NCI-H526 treated with DMSO at 0.1 percent for 48 hours (cell line): ENCODE results near the gene CCDC137.
"Not testable (repeated sequence)": the region's sequence is repeated elsewhere in the genome, so short reads cannot be mapped to it uniquely, and the experiment has no call there.

Source experiments
- DNase-seq: peaks from one replicate; lab custom pipeline; 2025; lab: John Stamatoyannopoulos, UW

CCDC137 gene

GRCh38 chr17:81666342-81667191, at the start of gene CCDC137, which contains the start of gene OXLD1:
CCDC137 (plus strand) TSS chr17:81666737; CDS start chr17:81666767, 30 bp downstream.
OXLD1 (minus strand) TSS chr17:81666605; CDS start chr17:81666577, 28 bp downstream.
- DNase-seq = peak; percentile 83

- no peak for DNase-seq
Measured at GRCh38 chr17:81616877-81617276, 49.7 kb upstream of the CCDC137 start.

- DNase-seq = not testable (repeated sequence)
Measured at GRCh38 chr17:81618307-81618706, 48.2 kb upstream of the CCDC137 start.

GRCh38 chr17:81621494-81622130, 44.9 kb upstream of the CCDC137 start:
- no peak for DNase-seq

GRCh38 chr17:81630274-81630673, 36.3 kb upstream of the CCDC137 start:
- DNase-seq = no peak

GRCh38 chr17:81631482-81631881, 35.1 kb upstream of the CCDC137 start:
- no peak for DNase-seq

GRCh38 chr17:81635431-81635830, 31.1 kb upstream of the CCDC137 start:
- no peak for DNase-seq

- no peak for DNase-seq
Measured at GRCh38 chr17:81635973-81636504, 30.5 kb upstream of the CCDC137 start.

GRCh38 chr17:81636505-81637288, 29.8 kb upstream of the CCDC137 start, which contains the start of the genes NPLOC4 and TSPAN10:
NPLOC4 (minus strand) TSS chr17:81637112; CDS start chr17:81636930, 182 bp downstream.
TSPAN10 (plus strand) TSS chr17:81637196; CDS start chr17:81642413, 5,217 bp downstream.
- DNase-seq = peak; percentile 53

- no peak for DNase-seq
Measured at GRCh38 chr17:81638683-81639082, 27.9 kb upstream of the CCDC137 start.

GRCh38 chr17:81640011-81640410, 26.5 kb upstream of the CCDC137 start:
- DNase-seq = no peak

- DNase-seq = no peak
Measured at GRCh38 chr17:81641825-81642489, 24.6 kb upstream of the CCDC137 start.

- DNase-seq = no peak
Measured at GRCh38 chr17:81644496-81644895, 22.0 kb upstream of the CCDC137 start.

GRCh38 chr17:81644976-81645952, 21.3 kb upstream of the CCDC137 start:
- no peak for DNase-seq

- DNase-seq = no peak
Measured at GRCh38 chr17:81646869-81647600, 19.5 kb upstream of the CCDC137 start.

- DNase-seq = no peak
Measured at GRCh38 chr17:81647640-81648012, 18.9 kb upstream of the CCDC137 start.

GRCh38 chr17:81648013-81648706, 18.4 kb upstream of the CCDC137 start:
- no peak for DNase-seq

GRCh38 chr17:81648707-81649085, 17.8 kb upstream of the CCDC137 start:
- no peak for DNase-seq

- no peak for DNase-seq
Measured at GRCh38 chr17:81650951-81651350, 15.6 kb upstream of the CCDC137 start.
